Mucosa of stomach (tissue), 1 donor: ENCODE data around the gene AMER2.

Experiments used
- H3K27me3 ChIP-seq: one replicate; pipeline ENCODE4 v1.7.0; 2013; ENCODE audit warnings: mild to moderate bottlenecking, low read length; ENCODE audit not compliant: control insufficient read depth, insufficient read depth
- H3K36me3 ChIP-seq: one replicate; pipeline ENCODE4 v1.7.0; 2013; ENCODE audit warnings: low read length; ENCODE audit not compliant: control insufficient read depth, insufficient read depth
- H3K4me1 ChIP-seq: one replicate; pipeline ENCODE4 v1.7.0; 2013; ENCODE audit warnings: mild to moderate bottlenecking, low read length; ENCODE audit not compliant: control insufficient read depth, insufficient read depth
- H3K4me3 ChIP-seq: one replicate; pipeline ENCODE4 v1.7.0; 2013; ENCODE audit warnings: low read length
- H3K9ac ChIP-seq: one replicate; pipeline ENCODE4 v1.7.0; 2013; ENCODE audit warnings: mild to moderate bottlenecking, low read length, moderate library complexity
- H3K9me3 ChIP-seq: one replicate; pipeline ENCODE4 v1.7.0; 2013; ENCODE audit warnings: mild to moderate bottlenecking, low read length, moderate library complexity; ENCODE audit not compliant: control insufficient read depth
- donor health status: Pancreatic carcinoma.

AMER2 gene

GRCh38 chr13:25171517-25172302 is at the start of gene AMER2:
AMER2 (minus strand) TSS chr13:25172288; CDS start chr13:25171619, 669 bp downstream.
- peaks cover 7% of the 10 kb centered on the region for H3K4me1 ChIP-seq
- no peak within 1 kb of the TSS for H3K4me3 ChIP-seq
- no peaks in the 10 kb centered on the region for H3K36me3 ChIP-seq
- H3K9me3 ChIP-seq, result no peaks in the 10 kb centered on the region
- no peak within 1 kb of the TSS for H3K9ac ChIP-seq
- peaks cover 44% of the 10 kb centered on the region for H3K27me3 ChIP-seq

GRCh38 chr13:25218019-25218418 is 45.9 kb upstream of the AMER2 start:
- Histone ChIP-seq H3K4me3 (no peak overlapping the region), H3K36me3 (no peaks in the 10 kb centered on the region), H3K9me3 (no peaks in the 10 kb centered on the region), H3K27me3 (no peaks in the 10 kb centered on the region), H3K9ac (no peak overlapping the region), H3K4me1 (no peaks in the 10 kb centered on the region)

- Histone ChIP-seq H3K4me3 (no peak overlapping the region), H3K4me1 (no peaks in the 10 kb centered on the region), H3K27me3 (no peaks in the 10 kb centered on the region), H3K9me3 (no peaks in the 10 kb centered on the region), H3K36me3 (no peaks in the 10 kb centered on the region), H3K9ac (no peak overlapping the region)
Measured at GRCh38 chr13:25217023-25217885, 45.2 kb upstream of the AMER2 start.

- Histone ChIP-seq H3K4me1 (no peaks in the 10 kb centered on the region), H3K9me3 (no peaks in the 10 kb centered on the region), H3K27me3 (no peaks in the 10 kb centered on the region), H3K9ac (no peak overlapping the region), H3K4me3 (no peak overlapping the region), H3K36me3 (no peaks in the 10 kb centered on the region)
Measured at GRCh38 chr13:25215253-25215575, 43.1 kb upstream of the AMER2 start.

- H3K4me3 ChIP-seq, result no peak overlapping the region
- H3K27me3 ChIP-seq, result no peaks in the 10 kb centered on the region
- H3K9ac ChIP-seq, result no peak overlapping the region
- H3K4me1 ChIP-seq, result no peaks in the 10 kb centered on the region
- H3K36me3 ChIP-seq, result no peaks in the 10 kb centered on the region
- no peaks in the 10 kb centered on the region for H3K9me3 ChIP-seq
Measured at GRCh38 chr13:25214491-25215252, 42.6 kb upstream of the AMER2 start.

- Histone ChIP-seq H3K4me3 (no peak overlapping the region), H3K9ac (no peak overlapping the region), H3K36me3 (no peaks in the 10 kb centered on the region), H3K27me3 (no peaks in the 10 kb centered on the region), H3K9me3 (no peaks in the 10 kb centered on the region), H3K4me1 (no peaks in the 10 kb centered on the region)
Measured at GRCh38 chr13:25213715-25214114, 41.6 kb upstream of the AMER2 start.

- no peaks in the 10 kb centered on the region for H3K36me3 ChIP-seq
- no peaks in the 10 kb centered on the region for H3K4me1 ChIP-seq
- H3K9ac ChIP-seq, result no peak overlapping the region
- no peaks in the 10 kb centered on the region for H3K27me3 ChIP-seq
- H3K4me3 ChIP-seq, result no peak overlapping the region
- H3K9me3 ChIP-seq, result no peaks in the 10 kb centered on the region
Measured at GRCh38 chr13:25210842-25211569, 38.9 kb upstream of the AMER2 start.

GRCh38 chr13:25207291-25207810 is 35.3 kb upstream of the AMER2 start:
- H3K4me3 ChIP-seq, result no peak overlapping the region
- no peaks in the 10 kb centered on the region for H3K9me3 ChIP-seq
- H3K4me1 ChIP-seq, result no peaks in the 10 kb centered on the region
- H3K9ac ChIP-seq, result no peak overlapping the region
- H3K27me3 ChIP-seq, result no peaks in the 10 kb centered on the region
- H3K36me3 ChIP-seq, result no peaks in the 10 kb centered on the region

GRCh38 chr13:25204863-25205262 is 32.8 kb upstream of the AMER2 start:
- H3K9me3 ChIP-seq, result no peaks in the 10 kb centered on the region
- H3K9ac ChIP-seq, result no peak overlapping the region
- H3K36me3 ChIP-seq, result no peaks in the 10 kb centered on the region
- H3K27me3 ChIP-seq, result no peaks in the 10 kb centered on the region
- H3K4me1 ChIP-seq, result no peaks in the 10 kb centered on the region
- no peak overlapping the region for H3K4me3 ChIP-seq

GRCh38 chr13:25203127-25203740 is 31.1 kb upstream of the AMER2 start:
- Histone ChIP-seq H3K4me3 (no peak overlapping the region), H3K9me3 (no peaks in the 10 kb centered on the region), H3K27me3 (peaks cover 5% of the 10 kb centered on the region), H3K36me3 (no peaks in the 10 kb centered on the region), H3K9ac (no peak overlapping the region), H3K4me1 (no peaks in the 10 kb centered on the region)

GRCh38 chr13:25200783-25201182 is 28.7 kb upstream of the AMER2 start:
- H3K36me3 ChIP-seq, result no peaks in the 10 kb centered on the region
- no peaks in the 10 kb centered on the region for H3K4me1 ChIP-seq
- H3K9me3 ChIP-seq, result no peaks in the 10 kb centered on the region
- no peak overlapping the region for H3K4me3 ChIP-seq
- H3K27me3 ChIP-seq, result peaks cover 5% of the 10 kb centered on the region
- no peak overlapping the region for H3K9ac ChIP-seq
